Measurements from ENCODE around the gene UBE2E2. TPM values are rescaled to one million over a fixed set of nuclear protein-coding genes. Genes with fewer than 3 reads are reported as not detected.

The UBE2E2 gene
- total and polyA plus RNA-seq, 8 donors, result 6.5 to 128 (median 18.9) TPM

GRCh38 chr3:23253214-23253613 lies 50.1 kb downstream of the UBE2E2 start:
- H3K4me1 ChIP-seq, result peaks cover 6 to 27% (median 18%) of the 10 kb centered on the region in 4 donors
- no peaks in the 10 kb centered on the region for H3K36me3 ChIP-seq
- TF ChIP-seq POLR2A (IDR thresholded peaks at IDR 0.05), result no peak
- TF ChIP-seq CTCF (IDR thresholded peaks at IDR 0.05), result no peak
- no peak for TF ChIP-seq POLR2AphosphoS5 (IDR thresholded peaks at IDR 0.05)
- no peak for TF ChIP-seq EP300 (IDR thresholded peaks at IDR 0.05)
- no peak overlapping the region for H3K4me3 ChIP-seq
- intact Hi-C loops (cut with DNase I; ENCODE audit: low total_unique reads), result no loop called here
- no peak for DNase-seq
- H3K27ac ChIP-seq, result no peak overlapping the region
- H3K27me3 ChIP-seq, result no peaks in the 10 kb centered on the region
- H3K9me3 ChIP-seq, result no peaks in the 10 kb centered on the region

GRCh38 chr3:23254282-23254681 lies 51.2 kb downstream of the UBE2E2 start:
- peak in 1 of 2 donors; percentile 41 for DNase-seq
- TF ChIP-seq POLR2AphosphoS5 (IDR thresholded peaks at IDR 0.05) (no peak), POLR2A (IDR thresholded peaks at IDR 0.05) (no peak), EP300 (IDR thresholded peaks at IDR 0.05) (no peak), CTCF (IDR thresholded peaks at IDR 0.05) (no peak)
- Histone ChIP-seq H3K9me3 (no peaks in the 10 kb centered on the region), H3K4me1 (peaks cover 6 to 27% (median 18%) of the 10 kb centered on the region in 4 donors), H3K27me3 (no peaks in the 10 kb centered on the region), H3K27ac (no peak overlapping the region), H3K4me3 (no peak overlapping the region), H3K36me3 (no peaks in the 10 kb centered on the region)
- WGBS, 5 donors, result 50 to 78% (median 67%) methylated on average over 2 of the region's 2 CpGs
- intact Hi-C loops (cut with DNase I; ENCODE audit: low total_unique reads), result no loop called here

- no peaks in the 10 kb centered on the region for H3K27me3 ChIP-seq
- H3K4me1 ChIP-seq, result peaks cover 6 to 27% (median 18%) of the 10 kb centered on the region in 4 donors
- WGBS, 5 donors, result 60 to 90% (median 83%) methylated on average over 3 of the region's 3 CpGs
- no peak overlapping the region for H3K27ac ChIP-seq
- intact Hi-C loops (cut with DNase I; ENCODE audit: low total_unique reads), result no loop called here
- no peak for DNase-seq
- H3K9me3 ChIP-seq, result no peaks in the 10 kb centered on the region
- no peak overlapping the region for H3K4me3 ChIP-seq
- TF ChIP-seq POLR2AphosphoS5 (IDR thresholded peaks at IDR 0.05), result no peak
- TF ChIP-seq POLR2A (IDR thresholded peaks at IDR 0.05), result no peak
- no peak for TF ChIP-seq EP300 (IDR thresholded peaks at IDR 0.05)
- TF ChIP-seq CTCF (IDR thresholded peaks at IDR 0.05), result no peak
- no peaks in the 10 kb centered on the region for H3K36me3 ChIP-seq
Observed at GRCh38 chr3:23254835-23255234, 51.7 kb downstream of the UBE2E2 start.

DNA sequence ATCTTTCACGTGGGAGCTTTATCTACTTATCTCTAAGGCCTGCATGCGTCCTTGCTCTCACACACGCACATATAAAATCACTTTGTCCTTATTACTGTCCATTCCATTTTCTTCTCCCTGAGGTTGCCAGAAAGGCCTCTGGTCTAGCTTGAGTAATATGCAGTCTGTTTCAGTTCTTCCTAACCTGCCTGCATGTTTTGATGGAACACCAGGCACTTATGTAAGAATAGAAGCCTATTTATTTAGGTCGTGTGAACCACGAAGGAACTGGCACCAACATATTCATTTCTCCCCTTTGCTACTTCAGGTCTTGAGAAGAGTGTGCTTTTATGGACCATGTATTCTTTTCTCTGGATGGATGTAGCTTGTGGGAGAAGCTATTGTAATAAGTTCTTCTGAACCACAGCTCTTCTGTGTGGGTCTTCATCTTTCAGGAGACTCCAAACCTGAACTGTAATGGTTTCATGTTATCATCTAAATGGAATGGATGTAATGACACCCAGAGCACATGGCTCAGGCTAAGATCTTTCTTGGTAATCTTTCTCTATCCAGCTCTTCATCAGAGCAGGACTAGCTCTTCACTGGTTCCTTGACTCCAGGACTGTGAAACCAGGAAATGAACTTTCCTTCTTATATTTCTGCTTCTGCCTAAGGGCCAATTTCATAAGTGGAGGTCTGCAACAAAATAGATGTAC lies 53.8 kb downstream of the UBE2E2 start:
- TF ChIP-seq CTCF (IDR thresholded peaks at IDR 0.05) (no peak), POLR2AphosphoS5 (IDR thresholded peaks at IDR 0.05) (no peak), POLR2A (IDR thresholded peaks at IDR 0.05) (no peak), EP300 (IDR thresholded peaks at IDR 0.05) (no peak)
- Histone ChIP-seq H3K36me3 (no peaks in the 10 kb centered on the region), H3K4me3 (no peak overlapping the region), H3K9me3 (no peaks in the 10 kb centered on the region), H3K27me3 (no peaks in the 10 kb centered on the region), H3K4me1 (peaks cover 6 to 27% (median 18%) of the 10 kb centered on the region in 4 donors), H3K27ac (no peak overlapping the region)
- 29 to 58% (median 41%) methylated on average over 5 of the region's 5 CpGs for WGBS, 5 donors
- DNase-seq, result no peak
- intact Hi-C loops (cut with DNase I; ENCODE audit: low total_unique reads), result no loop called here

Measured in stomach (tissue), 9 donors.